KMS-11 (cell line): ENCODE data around the gene FYCO1.

Experiments
- H2AFZ ChIP-seq: fragments of 200-600 bp; sonication (generic); 2 replicates; pipeline ENCODE4 v1.6.1; 2016; ENCODE audit warnings: antibody characterized with exemption, mixed run types, low read depth
- H3K27ac ChIP-seq: fragments of 200-600 bp; sonication (generic); 2 replicates; pipeline ENCODE4 v1.6.1; 2016; ENCODE audit warnings: mild to moderate bottlenecking, mixed run types
- H3K27me3 ChIP-seq: fragments of 200-600 bp; sonication (generic); 2 replicates; pipeline ENCODE4 v1.6.1; 2017; ENCODE audit warnings: mild to moderate bottlenecking, low read depth, mixed run types, moderate library complexity; ENCODE audit not compliant: insufficient read depth
- H3K36me3 ChIP-seq: fragments of 200-600 bp; sonication (generic); 2 replicates; pipeline ENCODE4 v1.6.1; 2017; ENCODE audit warnings: mild to moderate bottlenecking, mixed run types; ENCODE audit not compliant: insufficient read depth
- H3K4me1 ChIP-seq: fragments of 200-600 bp; sonication (generic); 2 replicates; pipeline ENCODE4 v1.6.1; 2016; ENCODE audit warnings: mild to moderate bottlenecking, low read depth, mixed run types; ENCODE audit not compliant: poor library complexity, severe bottlenecking
- H3K4me2 ChIP-seq: fragments of 200-600 bp; sonication (generic); 2 replicates; pipeline ENCODE4 v1.7.0; 2016; ENCODE audit warnings: mild to moderate bottlenecking, mixed run types
- H3K4me3 ChIP-seq: fragments of 200-600 bp; sonication (generic); IDR thresholded peaks from 2 replicates; pipeline ENCODE4 v1.6.1; 2017; ENCODE audit warnings: low read depth, low read length, mixed read lengths; ENCODE audit not compliant: insufficient read depth
- H3K79me2 ChIP-seq: fragments of 200-600 bp; sonication (generic); 2 replicates; pipeline ENCODE4 v1.6.1; 2016; ENCODE audit warnings: low read depth, mixed run types; ENCODE audit not compliant: insufficient read depth
- H3K9ac ChIP-seq: fragments of 200-600 bp; sonication (generic); 2 replicates; pipeline ENCODE4 v1.6.1; 2016; ENCODE audit warnings: mild to moderate bottlenecking, mixed run types
- H4K20me1 ChIP-seq: fragments of 200-600 bp; sonication (generic); 2 replicates; pipeline ENCODE4 v1.6.1; 2016; ENCODE audit warnings: mild to moderate bottlenecking, mixed run types; ENCODE audit not compliant: insufficient read depth
- TF ChIP-seq, protein P1 (sequence below): fragments of 200-600 bp; sonication (generic); conservative IDR thresholded peaks from 2 replicates; pipeline ENCODE4 v1.6.1; 2017; ENCODE audit warnings: low read depth, mild to moderate bottlenecking, antibody characterized with exemption, low read length, moderate library complexity, mixed read lengths

FYCO1 gene

DNA sequence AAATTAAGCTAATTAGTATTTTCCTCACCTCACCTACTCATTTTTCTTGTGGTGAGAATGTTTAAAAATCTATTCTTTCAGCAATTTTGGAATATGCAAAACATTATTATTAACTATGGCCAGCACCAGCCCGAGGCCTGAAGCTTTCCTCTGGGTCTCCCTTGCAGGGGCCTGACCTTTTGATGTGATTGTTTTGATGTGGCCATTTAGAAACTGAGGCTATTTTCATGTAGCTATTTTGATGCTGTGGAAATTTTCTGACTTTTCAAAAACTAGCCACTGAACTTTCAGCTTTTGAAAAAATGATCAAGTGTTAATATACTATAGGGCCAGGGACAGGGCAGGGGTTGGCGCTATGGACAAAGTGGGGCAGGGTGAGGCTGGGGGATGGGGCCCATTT, 117.5 kb downstream of the FYCO1 start:
- no peaks in the 10 kb centered on the region for H3K27me3 ChIP-seq
- H3K9ac ChIP-seq = no peak overlapping the region
- H4K20me1 ChIP-seq = no peaks in the 10 kb centered on the region
- H2AFZ ChIP-seq = no peak overlapping the region
- H3K27ac ChIP-seq = no peak overlapping the region
- no peaks in the 10 kb centered on the region for H3K36me3 ChIP-seq
- no peaks in the 10 kb centered on the region for H3K79me2 ChIP-seq
- peaks cover 3% of the 10 kb centered on the region for H3K4me1 ChIP-seq
- TF ChIP-seq, protein P1, sequence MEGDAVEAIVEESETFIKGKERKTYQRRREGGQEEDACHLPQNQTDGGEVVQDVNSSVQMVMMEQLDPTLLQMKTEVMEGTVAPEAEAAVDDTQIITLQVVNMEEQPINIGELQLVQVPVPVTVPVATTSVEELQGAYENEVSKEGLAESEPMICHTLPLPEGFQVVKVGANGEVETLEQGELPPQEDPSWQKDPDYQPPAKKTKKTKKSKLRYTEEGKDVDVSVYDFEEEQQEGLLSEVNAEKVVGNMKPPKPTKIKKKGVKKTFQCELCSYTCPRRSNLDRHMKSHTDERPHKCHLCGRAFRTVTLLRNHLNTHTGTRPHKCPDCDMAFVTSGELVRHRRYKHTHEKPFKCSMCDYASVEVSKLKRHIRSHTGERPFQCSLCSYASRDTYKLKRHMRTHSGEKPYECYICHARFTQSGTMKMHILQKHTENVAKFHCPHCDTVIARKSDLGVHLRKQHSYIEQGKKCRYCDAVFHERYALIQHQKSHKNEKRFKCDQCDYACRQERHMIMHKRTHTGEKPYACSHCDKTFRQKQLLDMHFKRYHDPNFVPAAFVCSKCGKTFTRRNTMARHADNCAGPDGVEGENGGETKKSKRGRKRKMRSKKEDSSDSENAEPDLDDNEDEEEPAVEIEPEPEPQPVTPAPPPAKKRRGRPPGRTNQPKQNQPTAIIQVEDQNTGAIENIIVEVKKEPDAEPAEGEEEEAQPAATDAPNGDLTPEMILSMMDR = no peak
- no peak overlapping the region for H3K4me2 ChIP-seq
- no peak overlapping the region for H3K4me3 ChIP-seq

DNA sequence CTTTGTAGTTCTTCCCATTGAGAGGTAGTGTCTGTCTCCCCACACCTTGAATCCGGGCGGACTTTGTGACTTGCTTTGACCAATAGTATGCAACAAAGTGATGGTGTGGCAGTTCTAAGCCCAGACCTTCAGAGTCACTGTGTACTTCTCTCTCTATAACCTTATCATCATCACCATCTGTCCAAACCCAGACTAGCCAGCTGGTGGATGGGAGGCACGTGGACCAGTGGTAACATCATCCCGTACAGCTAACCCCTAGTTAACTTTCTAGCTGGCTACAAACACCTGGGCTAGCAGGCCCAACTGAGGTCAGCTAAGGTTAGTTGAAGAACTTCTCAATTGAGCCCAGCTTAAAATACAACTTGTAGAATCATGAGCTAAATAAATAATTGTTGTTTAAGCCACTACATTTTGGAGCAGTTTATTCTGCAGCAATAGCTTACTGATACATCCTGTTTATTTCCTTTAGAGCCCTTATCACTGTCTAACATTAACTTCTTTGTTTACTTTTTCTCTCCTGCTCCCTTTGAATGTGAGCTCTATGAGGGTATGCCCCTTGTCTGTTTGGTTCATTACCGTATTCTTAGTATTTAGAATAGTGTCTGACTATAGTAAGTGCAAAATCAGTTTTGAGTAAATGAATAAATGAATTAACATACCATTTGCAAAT, 120.8 kb downstream of the FYCO1 start:
- Histone ChIP-seq H3K27ac (no peak overlapping the region), H3K79me2 (no peaks in the 10 kb centered on the region), H3K4me2 (no peak overlapping the region), H3K4me1 (peaks cover 18% of the 10 kb centered on the region), H3K36me3 (no peaks in the 10 kb centered on the region), H2AFZ (no peak overlapping the region), H3K4me3 (no peak overlapping the region), H3K9ac (no peak overlapping the region), H3K27me3 (no peaks in the 10 kb centered on the region), H4K20me1 (no peaks in the 10 kb centered on the region)
- TF ChIP-seq, protein P1 = no peak

DNA sequence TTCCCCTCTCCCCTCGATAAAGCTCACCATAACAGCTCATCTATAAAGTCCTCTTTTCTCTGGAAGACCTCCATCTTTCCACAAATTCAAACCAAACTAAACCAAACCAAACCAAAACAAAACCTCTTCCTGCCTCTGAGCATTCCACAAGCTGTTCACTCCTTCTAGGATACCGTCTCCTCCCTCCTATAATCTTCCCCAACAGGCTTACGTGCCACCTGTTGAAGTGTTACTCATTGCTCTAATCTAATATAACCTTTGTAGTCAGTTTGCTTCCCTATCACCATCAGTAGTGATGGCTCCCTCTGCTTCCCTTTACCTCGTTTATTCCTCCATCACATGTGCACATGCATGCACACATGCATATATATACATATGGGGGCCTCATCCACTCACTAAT, 122.0 kb downstream of the FYCO1 start:
- no peak overlapping the region for H3K9ac ChIP-seq

DNA sequence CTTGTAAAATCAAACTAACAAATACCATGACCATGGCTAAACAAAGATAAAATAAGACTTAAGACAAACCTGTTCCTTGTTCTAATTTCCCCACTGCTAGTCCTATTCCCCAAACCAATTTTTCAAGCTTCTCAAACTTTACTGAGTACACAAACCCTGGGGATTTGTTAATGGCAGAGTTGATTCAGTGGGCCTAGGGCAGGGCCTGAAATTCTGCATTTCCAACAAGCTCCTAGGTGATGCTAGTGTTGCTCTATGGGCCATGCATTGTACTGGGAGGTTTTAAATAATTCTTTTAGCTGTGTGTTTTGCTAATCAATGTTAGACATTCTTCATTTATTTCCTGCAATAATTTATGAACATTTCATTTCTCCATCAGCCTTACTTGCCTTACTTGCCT, 122.6 kb downstream of the FYCO1 start:
- no peaks in the 10 kb centered on the region for H3K79me2 ChIP-seq
- H3K4me1 ChIP-seq = peaks cover 29% of the 10 kb centered on the region
- H3K36me3 ChIP-seq = no peaks in the 10 kb centered on the region
- no peak overlapping the region for H2AFZ ChIP-seq
- H3K4me3 ChIP-seq = no peak overlapping the region
- H3K4me2 ChIP-seq = no peak overlapping the region
- no peak overlapping the region for H3K27ac ChIP-seq
- H4K20me1 ChIP-seq = no peaks in the 10 kb centered on the region
- no peaks in the 10 kb centered on the region for H3K27me3 ChIP-seq
- H3K9ac ChIP-seq = no peak overlapping the region
- TF ChIP-seq, protein P1 = no peak

More for the DNA sequence above, 122.0 kb downstream of the FYCO1 start:
- TF ChIP-seq, protein P1 = no peak
- no peaks in the 10 kb centered on the region for H3K36me3 ChIP-seq
- no peaks in the 10 kb centered on the region for H4K20me1 ChIP-seq
- H2AFZ ChIP-seq = no peak overlapping the region
- no peaks in the 10 kb centered on the region for H3K27me3 ChIP-seq
- no peak overlapping the region for H3K4me3 ChIP-seq
- no peak overlapping the region for H3K4me2 ChIP-seq
- no peak overlapping the region for H3K27ac ChIP-seq
- H3K4me1 ChIP-seq = peaks cover 24% of the 10 kb centered on the region
- no peaks in the 10 kb centered on the region for H3K79me2 ChIP-seq
